MCF 10A (cell line): ENCODE results near the gene CAGE1. TPM values are rescaled to one million over a fixed set of nuclear protein-coding genes. Genes with fewer than 3 reads are reported as not detected.
"Not testable (repeated sequence)": the region's sequence is repeated elsewhere in the genome, so short reads cannot be mapped to it uniquely, and the experiment has no call there.

ENCODE experiments used
- BruUV-seq: library from RNA; stranded (reverse); fragments of 400-500 nt; replicated peaks from 2 replicates; lab custom pipeline; 2021; lab: Mats Ljungman, UMichigan
- CTCF ChIA-PET: fragments of 300-600 bp; sonication (Branson Sonifier 250); formaldehyde crosslinking; extraction: SDS; loops from one replicate; lab custom pipeline; 2021; ENCODE audit warnings: antibody characterized with exemption, inconsistent platforms; lab: Yijun Ruan, JAX
- POLR2A ChIA-PET: fragments of 300-600, 350-650 bp; sonication (Branson Sonifier 250); formaldehyde crosslinking; extraction: SDS; loops from one replicate; lab custom pipeline; 2020; ENCODE audit warnings: antibody characterized with exemption, inconsistent platforms; lab: Yijun Ruan, JAX
- DNase-seq: peaks from one replicate; pipeline ENCODE4 v3.0.0-alpha.2; 2018; ENCODE audit not compliant: unreplicated experiment
- H3K27ac Mint-ChIP-seq: one replicate; pipeline ENCODE4 v1.8.0; 2022; ENCODE audit warnings: mild to moderate bottlenecking, low read depth, mixed read lengths; ENCODE audit not compliant: unreplicated experiment
- H3K27me3 Mint-ChIP-seq: one replicate; pipeline ENCODE4 v1.8.0; 2022; ENCODE audit warnings: mixed read lengths; ENCODE audit not compliant: insufficient read depth, unreplicated experiment
- H3K36me3 Mint-ChIP-seq: one replicate; pipeline ENCODE4 v1.8.0; 2022; ENCODE audit warnings: mild to moderate bottlenecking, moderate library complexity, mixed read lengths; ENCODE audit not compliant: insufficient read depth, unreplicated experiment
- H3K4me1 Mint-ChIP-seq: one replicate; pipeline ENCODE4 v1.8.0; 2022; ENCODE audit warnings: mixed read lengths; ENCODE audit not compliant: insufficient read depth, unreplicated experiment
- H3K4me3 Mint-ChIP-seq: one replicate; pipeline ENCODE4 v1.8.0; 2022; ENCODE audit warnings: mild to moderate bottlenecking, moderate library complexity, mixed read lengths; ENCODE audit not compliant: unreplicated experiment
- H3K9me3 Mint-ChIP-seq: one replicate; pipeline ENCODE4 v1.8.0; 2022; ENCODE audit warnings: mixed read lengths; ENCODE audit not compliant: unreplicated experiment
- CTCF ChIP-seq: fragments of 200-600 bp; IDR thresholded peaks from one replicate; pipeline ENCODE4 v1.8.0; 2022; ENCODE audit warnings: antibody characterized with exemption, mild to moderate bottlenecking; ENCODE audit not compliant: unreplicated experiment
- intact Hi-C: fragments of 100-400 bp; cut with micrococcal nuclease; formaldehyde crosslinking; loops from 2 replicates; pipeline ENCODE4 v1.14.1; 2022
- total RNA-seq: library from RNA; stranded (reverse); gene quantifications from 2 replicates; pipeline ENCODE4 v1.2.3, GENCODE V29; 2022

Gene CAGE1
- total RNA-seq, 1 experiment from 2014 or later: 0.33 TPM

- ChIA-PET CTCF (interaction anchor here (0.6 kb wide), 1 partner anchor 84 kb away, joined by 3 read pairs; no protein-coding TSS in a partner anchor), POLR2A (interaction anchor here (0.5 to 3.8 kb wide), 8 partner anchors 15 to 194 kb away, joined by 3 to 18 read pairs (median 3); partner anchors contain the start of genes CAGE1, DSP, RIOK1 and SSR1)
- H3K9me3 Mint-ChIP-seq, H3K27me3 Mint-ChIP-seq, H3K36me3 Mint-ChIP-seq, BruUV-seq: not testable (repeated sequence)
- peak overlapping the region; percentile 97 for H3K27ac Mint-ChIP-seq
- peaks cover 11% of the 10 kb centered on the region for H3K4me1 Mint-ChIP-seq
- peak overlapping the region; percentile 39 for H3K4me3 Mint-ChIP-seq
- DNase-seq: peak; percentile 97
- intact Hi-C loops: loop anchor here (1.0 to 2.0 kb wide), 2 partner anchors 34 to 41 kb away; partner anchors contain the start of genes CAGE1, RIOK1 and SSR1
Measured at GRCh38 chr6:7347551-7347997, 42.0 kb downstream of the CAGE1 start.

GRCh38 chr6:7344773-7345450, 44.6 kb downstream of the CAGE1 start:
- peaks cover 16% of the 10 kb centered on the region for H3K4me1 Mint-ChIP-seq
- H3K27ac Mint-ChIP-seq, BruUV-seq, H3K27me3 Mint-ChIP-seq, H3K36me3 Mint-ChIP-seq, DNase-seq, H3K4me3 Mint-ChIP-seq, H3K9me3 Mint-ChIP-seq, intact Hi-C loops: not testable (repeated sequence)
- POLR2A ChIA-PET: interaction anchor here (0.7 to 1.6 kb wide), 2 partner anchors 20 to 84 kb away, joined by 3 to 6 read pairs; no protein-coding TSS in a partner anchor
- CTCF ChIA-PET: interaction anchor here (0.9 to 1.0 kb wide), 2 partner anchors 9 to 13 kb away, joined by 5 read pairs; no protein-coding TSS in a partner anchor

GRCh38 chr6:7343546-7344475, 45.7 kb downstream of the CAGE1 start:
- ChIA-PET CTCF (interaction anchor here (0.7 to 1.0 kb wide), 2 partner anchors 8 to 828 kb away, joined by 5 read pairs; no protein-coding TSS in a partner anchor), POLR2A (no interaction called here)
- DNase-seq: no peak
- Mint-ChIP-seq H3K27ac (no peak overlapping the region), H3K36me3 (peaks cover 5% of the 10 kb centered on the region), H3K27me3 (no peaks in the 10 kb centered on the region), H3K9me3 (no peaks in the 10 kb centered on the region), H3K4me1 (peaks cover 16% of the 10 kb centered on the region), H3K4me3 (no peak overlapping the region)
- intact Hi-C loops: no loop called here
- no TSS peak for BruUV-seq
- no peak for TF ChIP-seq CTCF

- H3K27me3 Mint-ChIP-seq: no peaks in the 10 kb centered on the region
- CTCF ChIA-PET: interaction anchor here (0.7 kb wide), 1 partner anchor 28 kb away, joined by 3 read pairs; no protein-coding TSS in a partner anchor
- TF ChIP-seq CTCF: no peak
- H3K9me3 Mint-ChIP-seq: no peaks in the 10 kb centered on the region
- peaks cover 5% of the 10 kb centered on the region for H3K36me3 Mint-ChIP-seq
- POLR2A ChIA-PET: interaction anchor here (0.7 kb wide), 1 partner anchor 15 kb away, joined by 3 read pairs; no protein-coding TSS in a partner anchor
- peak; percentile 23 for DNase-seq
- intact Hi-C loops: no loop called here
- BruUV-seq: no TSS peak
- H3K27ac Mint-ChIP-seq: peak overlapping the region; percentile 82
- H3K4me3 Mint-ChIP-seq: no peak overlapping the region
- H3K4me1 Mint-ChIP-seq: peaks cover 7% of the 10 kb centered on the region
Measured at GRCh38 chr6:7341989-7342742, 47.4 kb downstream of the CAGE1 start.
